GM23338 (cell line): ENCODE data around the gene TMEM121. TPM values are rescaled to one million over a fixed set of nuclear protein-coding genes. Genes with fewer than 3 reads are reported as not detected.
A peak's percentile ranks its signal among the peaks of the same experiment; 100 is the strongest.

Source experiments
- ATAC-seq: fragments of 200-7000 bp; cut with Tn5 transposase; 3 replicates; pipeline ENCODE4 v1.9.1; 2020
- DNase-seq: peaks from one replicate; pipeline ENCODE4 v3.0.0-alpha.2; 2015; ENCODE audit warnings: low spot score
- H2AFZ ChIP-seq: fragments of 200-600 bp; sonication (generic); 2 replicates; pipeline ENCODE4 v1.8.0; 2016; ENCODE audit warnings: antibody characterized with exemption, mild to moderate bottlenecking, moderate library complexity
- H3F3A ChIP-seq: fragments of 200-600 bp; sonication (generic); replicated peaks from 2 replicates; pipeline ENCODE4 v1.8.0; 2017; ENCODE audit warnings: antibody characterized with exemption, mixed run types, low read depth
- H3K27ac ChIP-seq: fragments of 200-600 bp; sonication (generic); 2 replicates; pipeline ENCODE4 v1.6.1; 2016; ENCODE audit warnings: low read depth
- H3K27me3 ChIP-seq: fragments of 200-600 bp; sonication (generic); 2 replicates; pipeline ENCODE4 v1.8.0; 2016; ENCODE audit warnings: mild to moderate bottlenecking, mixed run types, moderate library complexity; ENCODE audit not compliant: insufficient read depth
- H3K36me3 ChIP-seq: fragments of 200-600 bp; sonication (generic); 2 replicates; pipeline ENCODE4 v1.8.0; 2016; ENCODE audit warnings: mild to moderate bottlenecking; ENCODE audit not compliant: insufficient read depth
- H3K4me1 ChIP-seq: fragments of 200-600 bp; sonication (generic); 2 replicates; pipeline ENCODE4 v1.8.0; 2016; ENCODE audit warnings: mild to moderate bottlenecking, moderate library complexity; ENCODE audit not compliant: insufficient read depth
- H3K4me2 ChIP-seq: fragments of 200-600 bp; sonication (generic); 2 replicates; pipeline ENCODE4 v1.7.1; 2017; ENCODE audit warnings: mixed run types
- H3K4me3 ChIP-seq: fragments of 200-600 bp; sonication (generic); 2 replicates; pipeline ENCODE4 v1.6.1; 2016; ENCODE audit warnings: mixed run types
- H3K79me2 ChIP-seq: fragments of 200-600 bp; sonication (generic); replicated peaks from 2 replicates; pipeline ENCODE4 v1.8.0; 2017; ENCODE audit warnings: mild to moderate bottlenecking; ENCODE audit not compliant: insufficient read depth
- H3K9me2 ChIP-seq: fragments of 200-600 bp; sonication (generic); 2 replicates; pipeline ENCODE4 v1.8.0; 2017; ENCODE audit not compliant: insufficient read depth
- H4K20me1 ChIP-seq: fragments of 200-600 bp; sonication (generic); replicated peaks from 2 replicates; pipeline ENCODE4 v1.8.0; 2017; ENCODE audit warnings: mild to moderate bottlenecking; ENCODE audit not compliant: insufficient read depth
- H3K27ac Mint-ChIP-seq: 2 replicates; pipeline ENCODE4 v1.8.0; 2020; ENCODE audit warnings: inconsistent platforms, mild to moderate bottlenecking, moderate library complexity, mixed read lengths
- H3K27me3 Mint-ChIP-seq: 3 replicates; pipeline ENCODE4 v1.8.0; 2022; ENCODE audit warnings: low read depth, mild to moderate bottlenecking, moderate library complexity, mixed read lengths, inconsistent platforms; ENCODE audit not compliant: insufficient read depth, poor library complexity
- H3K36me3 Mint-ChIP-seq: 3 replicates; pipeline ENCODE4 v1.8.0; 2021; ENCODE audit warnings: low read depth, mild to moderate bottlenecking, inconsistent platforms, moderate library complexity, mixed read lengths
- H3K4me1 Mint-ChIP-seq: 3 replicates; pipeline ENCODE4 v1.8.0; 2020; ENCODE audit warnings: mild to moderate bottlenecking, inconsistent platforms, mixed read lengths
- H3K4me3 Mint-ChIP-seq: 3 replicates; pipeline ENCODE4 v1.8.0; 2021; ENCODE audit warnings: moderate library complexity, mild to moderate bottlenecking, inconsistent platforms, mixed read lengths
- H3K9me3 Mint-ChIP-seq: 3 replicates; pipeline ENCODE4 v1.8.0; 2020; ENCODE audit warnings: moderate library complexity, mild to moderate bottlenecking, inconsistent platforms, mixed read lengths
- CTCF ChIP-seq, 2 experiments: fragments of 200-600 bp in 1 of 2; sonication (generic) in 1 of 2; conservative IDR thresholded peaks; 2 replicates each; pipeline versions ENCODE4 v1.5.1 to v1.6.1; 2016 to 2017; ENCODE audit warnings: antibody characterized with exemption in 2 of 2, low read depth in 2 of 2, mild to moderate bottlenecking in 2 of 2, moderate library complexity in 1 of 2
- ETS1 ChIP-seq: IDR thresholded peaks from 2 replicates; pipeline ENCODE4 v1.6.1; 2016; ENCODE audit warnings: antibody characterized with exemption
- EZH2 ChIP-seq: fragments of 200-600 bp; sonication (generic); IDR thresholded peaks from one replicate; pipeline ENCODE4 v1.8.0; 2017; ENCODE audit warnings: antibody characterized with exemption, mild to moderate bottlenecking, low read depth; ENCODE audit not compliant: unreplicated experiment
- JUNB ChIP-seq: IDR thresholded peaks from one replicate; pipeline ENCODE4 v1.6.1; 2016; ENCODE audit warnings: antibody characterized with exemption; ENCODE audit not compliant: unreplicated experiment
- NANOG ChIP-seq: IDR thresholded peaks from 2 replicates; pipeline ENCODE4 v1.6.1; 2016; ENCODE audit warnings: antibody characterized with exemption, borderline replicate concordance
- POLR2AphosphoS5 ChIP-seq: IDR thresholded peaks from 2 replicates; pipeline ENCODE4 v1.6.1; 2016; ENCODE audit warnings: antibody characterized with exemption, low read depth
- REST ChIP-seq: IDR thresholded peaks from one replicate; pipeline ENCODE4 v1.6.1; 2018; ENCODE audit warnings: antibody characterized with exemption; ENCODE audit not compliant: unreplicated experiment
- STAT1 ChIP-seq: IDR thresholded peaks from one replicate; pipeline ENCODE4 v1.6.1; 2016; ENCODE audit warnings: antibody characterized with exemption; ENCODE audit not compliant: unreplicated experiment
- ZNF114 ChIP-seq: fragments of 250-450 bp; sonication (Bioruptor Pico); IDR thresholded peaks from 2 replicates; pipeline ENCODE4 v1.5.0; 2020; ENCODE audit warnings: mild to moderate bottlenecking, moderate library complexity
- ZNF462 ChIP-seq: fragments of 250-450 bp; sonication (Bioruptor Pico); IDR thresholded peaks from 2 replicates; pipeline ENCODE4 v1.5.0; 2020; ENCODE audit warnings: mild to moderate bottlenecking, moderate library complexity
- polyA plus RNA-seq: library from polyadenylated mRNA; unstranded; fragments of >200 nt; fragmentation: Nextera tagmentation; extraction: Ambion mirVana; gene quantifications from 2 replicates; pipeline ENCODE4 v1.2.1, GENCODE V29; 2016
- total RNA-seq: library from RNA; depleted of rRNA; stranded (reverse); fragments of >200 nt; shearing (Covaris generic); gene quantifications from 2 replicates; pipeline ENCODE4 v1.2.3, GENCODE V29; 2014

The TMEM121 gene
- total and polyA plus RNA-seq, 2 experiments from 2014 or later = 0.13 to 1.3 TPM

- H3F3A ChIP-seq = no peaks in the 10 kb centered on the region
- Mint-ChIP-seq H3K36me3 (no peaks in the 10 kb centered on the region), H3K4me3 (no peak overlapping the region), H3K9me3 (no peaks in the 10 kb centered on the region), H3K4me1 (0 out of 3 replicates have a peak, but pooled peaks cover 2% of the 10 kb centered on the region), H3K27me3 (peaks cover 3% of the 10 kb centered on the region), H3K27ac (no peak overlapping the region)
- TF ChIP-seq STAT1 (no peak), REST (no peak), CTCF (conservative IDR thresholded peaks at IDR 0.05; ENCODE audit: low read depth in 2 of 2) (no peak), EZH2 (no peak), ZNF462 (CRISPR knock-in tag) (no peak), JUNB (no peak), POLR2AphosphoS5 (no peak), ETS1 (no peak), NANOG (no peak), ZNF114 (CRISPR knock-in tag) (no peak)
- no peaks in the 10 kb centered on the region for H3K4me1 ChIP-seq
- no peaks in the 10 kb centered on the region for H3K27me3 ChIP-seq
- ATAC-seq = peak; percentile 51
- no peak overlapping the region for H3K27ac ChIP-seq
- H3K4me3 ChIP-seq = no peak overlapping the region
- no peak for DNase-seq
- H3K9me2 ChIP-seq = no peaks in the 10 kb centered on the region
- no peaks in the 10 kb centered on the region for H3K79me2 ChIP-seq
- no peaks in the 10 kb centered on the region for H4K20me1 ChIP-seq
- H2AFZ ChIP-seq = no peak overlapping the region
- H3K36me3 ChIP-seq = no peaks in the 10 kb centered on the region
- H3K4me2 ChIP-seq = no peak overlapping the region
Measured at GRCh38 chr14:105499256-105500035, 26.9 kb upstream of the TMEM121 start.
